OCI-LY3 (cell line): ENCODE measurements around the gene TBXAS1.

Source experiments
- CTCF ChIP-seq: fragments of 200-600, 300-600 bp; sonication (generic); IDR thresholded peaks from 2 replicates; pipeline ENCODE4 v1.5.1; 2014; ENCODE audit warnings: antibody characterized with exemption, low read length, low read depth
- EZH2phosphoT487 ChIP-seq: fragments of 200-600 bp; shearing (Covaris generic); IDR thresholded peaks from 2 replicates; pipeline ENCODE4 v1.6.1; 2018; ENCODE audit warnings: antibody characterized with exemption, mixed run types, low read depth

- TF ChIP-seq CTCF (no peak), EZH2phosphoT487 (no peak)
These were observed 233.1 kb downstream of the TBXAS1 start for GRCh38 chr7:140062118-140062527.
